H9 (cell line): Measurements from ENCODE around the gene NKAIN2. TPM values are rescaled to one million over a fixed set of nuclear protein-coding genes. Genes with fewer than 3 reads are reported as not detected.

Experiments used
- DNase-seq: peaks from one replicate; pipeline ENCODE4 v3.0.0-alpha.2; 2017
- H2AFZ ChIP-seq: one replicate; pipeline ENCODE4 v1.6.1; 2013; ENCODE audit warnings: mild to moderate bottlenecking, low read length, control low read depth, moderate library complexity
- H2AK5ac ChIP-seq: 2 replicates; pipeline ENCODE4 v1.6.1; 2013; ENCODE audit warnings: low read length, control low read depth, mixed read lengths; ENCODE audit not compliant: insufficient read length
- H2BK120ac ChIP-seq: one replicate; pipeline ENCODE4 v1.6.1; 2013; ENCODE audit warnings: low read depth, mild to moderate bottlenecking, low read length, control low read depth, inconsistent platforms; ENCODE audit not compliant: poor library complexity, severe bottlenecking
- H2BK12ac ChIP-seq: 2 replicates; pipeline ENCODE4 v1.6.1; 2013; ENCODE audit warnings: low read length, control low read depth, mixed read lengths, low read depth; ENCODE audit not compliant: insufficient read length
- H2BK15ac ChIP-seq: 2 replicates; pipeline ENCODE4 v1.6.1; 2013; ENCODE audit warnings: low read depth, low read length, control low read depth
- H2BK20ac ChIP-seq: one replicate; pipeline ENCODE4 v1.6.1; 2013; ENCODE audit warnings: low read depth, mild to moderate bottlenecking, low read length, control low read depth, inconsistent platforms; ENCODE audit not compliant: poor library complexity, severe bottlenecking
- H2BK5ac ChIP-seq: 2 replicates; pipeline ENCODE4 v1.6.1; 2013; ENCODE audit warnings: low read length, control low read depth, mixed read lengths; ENCODE audit not compliant: insufficient read length
- H3K14ac ChIP-seq: 2 replicates; pipeline ENCODE4 v1.6.1; 2013; ENCODE audit warnings: low read length, control low read depth; ENCODE audit not compliant: insufficient read depth
- H3K18ac ChIP-seq: 2 replicates; pipeline ENCODE4 v1.6.1; 2013; ENCODE audit warnings: low read depth, mild to moderate bottlenecking, mixed read lengths, low read length, control low read depth; ENCODE audit not compliant: insufficient read length
- H3K23ac ChIP-seq: 2 replicates; pipeline ENCODE4 v1.6.1; 2013; ENCODE audit warnings: low read length, control low read depth, mixed read lengths, low read depth; ENCODE audit not compliant: insufficient read length
- H3K23me2 ChIP-seq: 2 replicates; pipeline ENCODE4 v1.6.1; 2013; ENCODE audit warnings: low read depth, mild to moderate bottlenecking, mixed read lengths, low read length, control low read depth; ENCODE audit not compliant: insufficient read length, poor library complexity, severe bottlenecking
- H3K27ac ChIP-seq: 2 replicates; pipeline ENCODE4 v1.5.1; 2013; ENCODE audit warnings: low read length, control low read depth, mixed read lengths, low read depth; ENCODE audit not compliant: insufficient read length
- H3K27me3 ChIP-seq: 2 replicates; pipeline ENCODE4 v1.6.1; 2013; ENCODE audit warnings: low read length, control low read depth, inconsistent platforms; ENCODE audit not compliant: insufficient read depth
- H3K4ac ChIP-seq: 2 replicates; pipeline ENCODE4 v1.6.1; 2013; ENCODE audit warnings: low read depth, mild to moderate bottlenecking, control low read depth, inconsistent platforms, low read length, moderate library complexity
- H3K4me1 ChIP-seq: 2 replicates; pipeline ENCODE4 v1.6.1; 2013; ENCODE audit warnings: low read length, control low read depth, inconsistent platforms; ENCODE audit not compliant: insufficient read depth
- H3K4me2 ChIP-seq: 2 replicates; pipeline ENCODE4 v1.6.1; 2013; ENCODE audit warnings: low read length, control low read depth, mixed read lengths; ENCODE audit not compliant: insufficient read length, insufficient read depth
- H3K56ac ChIP-seq: 2 replicates; pipeline ENCODE4 v1.6.1; 2013; ENCODE audit warnings: low read depth, mild to moderate bottlenecking, mixed read lengths, low read length, control low read depth; ENCODE audit not compliant: insufficient read length
- H3K79me1 ChIP-seq: 2 replicates; pipeline ENCODE4 v1.6.1; 2013; ENCODE audit warnings: low read depth, mild to moderate bottlenecking, moderate library complexity, low read length, control low read depth, inconsistent platforms; ENCODE audit not compliant: insufficient read depth, poor library complexity, severe bottlenecking
- H3K79me2 ChIP-seq: 2 replicates; pipeline ENCODE4 v1.6.1; 2013; ENCODE audit warnings: low read length, control low read depth, inconsistent platforms; ENCODE audit not compliant: insufficient read depth
- H3K9ac ChIP-seq: 2 replicates; pipeline ENCODE4 v1.6.1; 2013; ENCODE audit warnings: low read length, control low read depth, mixed read lengths; ENCODE audit not compliant: insufficient read length; ENCODE audit errors: extremely low read depth
- H3K9me3 ChIP-seq: one replicate; pipeline ENCODE4 v1.6.1; 2013; ENCODE audit warnings: low read depth, low read length, inconsistent platforms; ENCODE audit not compliant: control insufficient read depth
- H3T11ph ChIP-seq: one replicate; pipeline ENCODE4 v1.6.1; 2013; ENCODE audit warnings: mild to moderate bottlenecking, low read length, control low read depth, inconsistent platforms
- H4K20me1 ChIP-seq: one replicate; pipeline ENCODE4 v1.6.1; 2013; ENCODE audit not compliant: control insufficient read depth, insufficient read length, insufficient read depth
- H4K5ac ChIP-seq: 2 replicates; pipeline ENCODE4 v1.6.1; 2013; ENCODE audit warnings: low read depth, mild to moderate bottlenecking, mixed read lengths, low read length, control low read depth; ENCODE audit not compliant: insufficient read length
- H4K8ac ChIP-seq: replicated peaks from 2 replicates; pipeline ENCODE4 v1.6.1; 2013; ENCODE audit warnings: low read length, control low read depth, mixed read lengths, low read depth; ENCODE audit not compliant: insufficient read length
- H4K91ac ChIP-seq: 2 replicates; pipeline ENCODE4 v1.6.1; 2013; ENCODE audit warnings: low read depth, mild to moderate bottlenecking, moderate library complexity, mixed read lengths, low read length, control low read depth; ENCODE audit not compliant: insufficient read length
- H3K27ac Mint-ChIP-seq, 3 experiments: 2 replicates in 2 of 3; 3 replicates in 1 of 3; pipeline ENCODE4 v1.8.0; 2020 to 2021; ENCODE audit warnings: mixed read lengths in 3 of 3, mild to moderate bottlenecking in 1 of 3, moderate library complexity in 1 of 3
- H3K27me3 Mint-ChIP-seq: 2 replicates; pipeline ENCODE4 v1.8.0; 2021; ENCODE audit warnings: low read depth, mild to moderate bottlenecking, moderate library complexity, mixed read lengths
- H3K36me3 Mint-ChIP-seq, 3 experiments: 2 replicates in 2 of 3; 3 replicates in 1 of 3; pipeline ENCODE4 v1.8.0; 2020 to 2021; ENCODE audit warnings: low read depth in 3 of 3, mixed read lengths in 3 of 3; ENCODE audit not compliant: insufficient read depth in 1 of 3
- H3K4me1 Mint-ChIP-seq, 2 experiments: 2 replicates each; pipeline ENCODE4 v1.8.0; 2020; ENCODE audit warnings: mixed read lengths in 2 of 2
- H3K4me3 Mint-ChIP-seq, 2 experiments: 2 replicates in 1 of 2; 3 replicates in 1 of 2; pipeline ENCODE4 v1.8.0; 2020 to 2021; ENCODE audit warnings: mild to moderate bottlenecking in 2 of 2, mixed read lengths in 2 of 2, moderate library complexity in 1 of 2
- H3K9me3 Mint-ChIP-seq, 2 experiments: 2 replicates in 1 of 2; 3 replicates in 1 of 2; pipeline ENCODE4 v1.8.0; 2020; ENCODE audit warnings: mild to moderate bottlenecking in 2 of 2, mixed read lengths in 2 of 2, moderate library complexity in 1 of 2
- WGBS: extraction: QIAGEN DNeasy Blood & Tissue Kit; methylation state at CpG from one replicate; pipeline ENCODE4 v1.1.7; 2013; ENCODE audit warnings: missing lambda C conversion rate, low lambda C conversion rate, mixed read lengths; ENCODE audit not compliant: insufficient read length; ENCODE audit errors: extremely low coverage; 5-methylcytosine and 5-hydroxymethylcytosine counted together
- total RNA-seq: library from RNA; stranded (reverse); gene quantifications from 2 replicates; pipeline ENCODE4 v1.2.1, GENCODE V29; 2021
- TF ChIP-seq, protein P1 (sequence below): fragments of 200-600 bp; sonication (generic); conservative IDR thresholded peaks from 3 replicates; pipeline ENCODE4 v1.8.0; 2021; ENCODE audit warnings: antibody characterized with exemption, mild to moderate bottlenecking

The NKAIN2 gene
- total RNA-seq, 1 experiment from 2014 or later, result 0.17 TPM

DNA sequence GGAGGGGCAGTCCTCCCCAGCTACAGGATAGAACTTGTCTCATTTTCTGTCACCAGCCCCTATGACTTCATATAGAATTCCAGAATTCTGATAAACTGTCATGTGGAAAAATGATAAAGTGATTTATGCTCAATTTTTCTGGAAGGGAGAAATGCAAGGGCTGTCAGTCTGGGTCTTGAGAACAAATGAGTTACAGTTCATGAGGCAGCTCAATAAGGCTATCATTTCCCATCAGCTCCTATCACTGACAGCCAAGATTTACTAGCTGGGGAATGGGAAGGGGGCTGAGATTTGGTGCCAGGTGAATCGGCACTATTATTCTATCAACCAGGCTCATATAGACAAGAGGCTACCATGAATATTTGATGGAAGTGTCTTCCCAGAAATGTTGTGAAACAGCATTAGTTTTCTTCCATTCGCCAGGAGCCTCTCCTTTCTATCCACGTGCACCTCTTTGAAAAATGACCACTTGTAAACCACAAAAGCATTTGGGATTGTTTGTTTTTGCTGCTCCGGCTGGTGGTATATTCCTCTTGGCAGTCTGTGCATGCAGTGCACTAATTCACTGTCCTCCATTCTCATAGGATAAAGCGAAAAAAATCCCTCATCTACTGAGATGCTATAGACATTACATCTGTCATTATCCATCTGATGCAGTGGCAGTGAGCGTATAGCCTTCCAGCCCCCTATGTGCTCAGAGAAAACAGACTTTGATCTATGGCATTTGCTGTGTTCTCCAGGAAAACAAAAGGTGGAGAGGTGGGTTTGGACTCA is 629.9 kb downstream of the NKAIN2 start:
- Histone ChIP-seq H3K18ac (no peak overlapping the region), H3K79me1 (no peaks in the 10 kb centered on the region), H3K9ac (no peak overlapping the region), H4K8ac (no peak overlapping the region), H3K23me2 (no peaks in the 10 kb centered on the region), H3K27ac (no peak overlapping the region), H2BK12ac (no peak overlapping the region), H2BK20ac (no peak overlapping the region), H2BK5ac (no peak overlapping the region), H3K9me3 (no peaks in the 10 kb centered on the region), H3K27me3 (no peaks in the 10 kb centered on the region), H3K79me2 (no peaks in the 10 kb centered on the region), H3K4me1 (no peaks in the 10 kb centered on the region), H4K91ac (no peak overlapping the region), H3K14ac (no peak overlapping the region), H3K56ac (no peak overlapping the region), H3K4ac (no peak overlapping the region), H4K20me1 (no peaks in the 10 kb centered on the region), H2AK5ac (no peak overlapping the region), H3K4me2 (no peak overlapping the region), H2BK120ac (no peak overlapping the region), H3T11ph (no peak overlapping the region), H4K5ac (no peak overlapping the region), H3K23ac (no peak overlapping the region), H2AFZ (no peak overlapping the region), H2BK15ac (no peak overlapping the region)
- WGBS, result no CpG with 5 or more reads among the region's 6 CpGs
- H3K9me3 Mint-ChIP-seq, result no peaks in the 10 kb centered on the region
- no peaks in the 10 kb centered on the region for H3K27me3 Mint-ChIP-seq
- H3K4me3 Mint-ChIP-seq, result no peak overlapping the region
- no peaks in the 10 kb centered on the region for H3K36me3 Mint-ChIP-seq
- DNase-seq, result no peak
- H3K4me1 Mint-ChIP-seq, result peaks cover 0 to 5% of the 10 kb centered on the region in 2 experiments; a peak in 2 of 4 replicates
- no peak overlapping the region for H3K27ac Mint-ChIP-seq
- TF ChIP-seq, protein P1, sequence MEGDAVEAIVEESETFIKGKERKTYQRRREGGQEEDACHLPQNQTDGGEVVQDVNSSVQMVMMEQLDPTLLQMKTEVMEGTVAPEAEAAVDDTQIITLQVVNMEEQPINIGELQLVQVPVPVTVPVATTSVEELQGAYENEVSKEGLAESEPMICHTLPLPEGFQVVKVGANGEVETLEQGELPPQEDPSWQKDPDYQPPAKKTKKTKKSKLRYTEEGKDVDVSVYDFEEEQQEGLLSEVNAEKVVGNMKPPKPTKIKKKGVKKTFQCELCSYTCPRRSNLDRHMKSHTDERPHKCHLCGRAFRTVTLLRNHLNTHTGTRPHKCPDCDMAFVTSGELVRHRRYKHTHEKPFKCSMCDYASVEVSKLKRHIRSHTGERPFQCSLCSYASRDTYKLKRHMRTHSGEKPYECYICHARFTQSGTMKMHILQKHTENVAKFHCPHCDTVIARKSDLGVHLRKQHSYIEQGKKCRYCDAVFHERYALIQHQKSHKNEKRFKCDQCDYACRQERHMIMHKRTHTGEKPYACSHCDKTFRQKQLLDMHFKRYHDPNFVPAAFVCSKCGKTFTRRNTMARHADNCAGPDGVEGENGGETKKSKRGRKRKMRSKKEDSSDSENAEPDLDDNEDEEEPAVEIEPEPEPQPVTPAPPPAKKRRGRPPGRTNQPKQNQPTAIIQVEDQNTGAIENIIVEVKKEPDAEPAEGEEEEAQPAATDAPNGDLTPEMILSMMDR, result no peak
